ENCODE results near the gene ARL4D.
A peak's percentile ranks its signal among the peaks of the same experiment; 100 is the strongest.

ARL4D gene

GRCh38 chr17:43359469-43360110 lies 39.2 kb upstream of the ARL4D start:
- Histone ChIP-seq H3K79me2 (ENCODE audit: low read length) (no peaks in the 10 kb centered on the region), H3K27me3 (replicated peaks; ENCODE audit: insufficient read depth, low read length) (peaks cover 11% of the 10 kb centered on the region; the same call in 1 of the 2 replicates), H3K27ac (ENCODE audit: low read length) (peak overlapping the region; percentile 92), H3K9me2 (replicated peaks; ENCODE audit: insufficient read depth, low read length) (no peaks in the 10 kb centered on the region), H2AFZ (ENCODE audit: low read length) (peak overlapping the region; percentile 8), H3F3A (ENCODE audit: insufficient read depth, low read length) (peaks cover 14% of the 10 kb centered on the region), H3K4me1 (ENCODE audit: low read length) (no peaks in the 10 kb centered on the region), H3K9ac (ENCODE audit: low read length) (peak overlapping the region; percentile 87), H3K4me2 (ENCODE audit: low read depth, low read length) (peak overlapping the region; percentile 58), H3K4me3 (ENCODE audit: low read length) (peak overlapping the region; percentile 71), H3K36me3 (replicated peaks; ENCODE audit: insufficient read depth, low read length) (no peaks in the 10 kb centered on the region), H3K9me3 (replicated peaks; ENCODE audit: insufficient read depth, low read length) (no peaks in the 10 kb centered on the region), H4K20me1 (ENCODE audit: insufficient read depth, low read length) (no peaks in the 10 kb centered on the region)
- no peak for TF ChIP-seq EZH2phosphoT487 (IDR thresholded peaks at IDR 0.05; ENCODE audit: low read length)
- TF ChIP-seq, protein P1, sequence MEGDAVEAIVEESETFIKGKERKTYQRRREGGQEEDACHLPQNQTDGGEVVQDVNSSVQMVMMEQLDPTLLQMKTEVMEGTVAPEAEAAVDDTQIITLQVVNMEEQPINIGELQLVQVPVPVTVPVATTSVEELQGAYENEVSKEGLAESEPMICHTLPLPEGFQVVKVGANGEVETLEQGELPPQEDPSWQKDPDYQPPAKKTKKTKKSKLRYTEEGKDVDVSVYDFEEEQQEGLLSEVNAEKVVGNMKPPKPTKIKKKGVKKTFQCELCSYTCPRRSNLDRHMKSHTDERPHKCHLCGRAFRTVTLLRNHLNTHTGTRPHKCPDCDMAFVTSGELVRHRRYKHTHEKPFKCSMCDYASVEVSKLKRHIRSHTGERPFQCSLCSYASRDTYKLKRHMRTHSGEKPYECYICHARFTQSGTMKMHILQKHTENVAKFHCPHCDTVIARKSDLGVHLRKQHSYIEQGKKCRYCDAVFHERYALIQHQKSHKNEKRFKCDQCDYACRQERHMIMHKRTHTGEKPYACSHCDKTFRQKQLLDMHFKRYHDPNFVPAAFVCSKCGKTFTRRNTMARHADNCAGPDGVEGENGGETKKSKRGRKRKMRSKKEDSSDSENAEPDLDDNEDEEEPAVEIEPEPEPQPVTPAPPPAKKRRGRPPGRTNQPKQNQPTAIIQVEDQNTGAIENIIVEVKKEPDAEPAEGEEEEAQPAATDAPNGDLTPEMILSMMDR (IDR thresholded peaks at IDR 0.05; ENCODE audit: low read length) = no peak
- TF ChIP-seq EZH2 (optimal IDR thresholded peaks at IDR 0.05; ENCODE audit: low read depth, low read length) = no peak
- no peak for DNase-seq

DNA sequence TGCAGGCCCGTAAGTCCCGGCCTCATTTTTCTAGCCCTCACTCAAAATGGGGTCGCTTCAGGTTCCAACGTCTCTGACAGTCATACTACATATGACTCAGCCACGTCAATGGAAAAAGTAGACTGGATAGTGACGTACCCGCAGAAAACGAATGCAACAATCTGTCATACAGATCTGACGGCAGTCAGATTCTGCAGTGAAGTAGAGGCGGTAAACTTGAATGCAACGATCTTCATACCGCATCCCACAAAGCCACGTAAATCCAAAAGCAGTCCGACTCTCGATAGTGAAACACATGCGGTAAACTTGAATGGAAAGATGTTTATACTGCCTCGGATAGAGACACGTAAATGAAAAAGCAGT lies 38.4 kb upstream of the ARL4D start:
- Histone ChIP-seq H3K4me3 (ENCODE audit: low read length) (peak overlapping the region; percentile 71), H3K9me2 (replicated peaks; ENCODE audit: insufficient read depth, low read length) (no peaks in the 10 kb centered on the region), H4K20me1 (ENCODE audit: insufficient read depth, low read length) (no peaks in the 10 kb centered on the region), H3K27ac (ENCODE audit: low read length) (peak overlapping the region; percentile 92), H3K4me1 (ENCODE audit: low read length) (no peaks in the 10 kb centered on the region), H3K79me2 (ENCODE audit: low read length) (no peaks in the 10 kb centered on the region), H3K36me3 (replicated peaks; ENCODE audit: insufficient read depth, low read length) (no peaks in the 10 kb centered on the region), H3K9me3 (replicated peaks; ENCODE audit: insufficient read depth, low read length) (no peaks in the 10 kb centered on the region), H2AFZ (ENCODE audit: low read length) (peak overlapping the region; percentile 8), H3K4me2 (ENCODE audit: low read depth, low read length) (peak overlapping the region; percentile 58), H3K9ac (ENCODE audit: low read length) (peak overlapping the region; percentile 87), H3K27me3 (replicated peaks; ENCODE audit: insufficient read depth, low read length) (peaks cover 16% of the 10 kb centered on the region; the same call in 1 of the 2 replicates), H3F3A (ENCODE audit: insufficient read depth, low read length) (peaks cover 14% of the 10 kb centered on the region)
- DNase-seq = peak; percentile 66
- no peak for TF ChIP-seq EZH2phosphoT487 (IDR thresholded peaks at IDR 0.05; ENCODE audit: low read length)
- TF ChIP-seq EZH2 (optimal IDR thresholded peaks at IDR 0.05; ENCODE audit: low read depth, low read length) = no peak
- TF ChIP-seq, protein P1 (IDR thresholded peaks at IDR 0.05; ENCODE audit: low read length) = no peak

DNA sequence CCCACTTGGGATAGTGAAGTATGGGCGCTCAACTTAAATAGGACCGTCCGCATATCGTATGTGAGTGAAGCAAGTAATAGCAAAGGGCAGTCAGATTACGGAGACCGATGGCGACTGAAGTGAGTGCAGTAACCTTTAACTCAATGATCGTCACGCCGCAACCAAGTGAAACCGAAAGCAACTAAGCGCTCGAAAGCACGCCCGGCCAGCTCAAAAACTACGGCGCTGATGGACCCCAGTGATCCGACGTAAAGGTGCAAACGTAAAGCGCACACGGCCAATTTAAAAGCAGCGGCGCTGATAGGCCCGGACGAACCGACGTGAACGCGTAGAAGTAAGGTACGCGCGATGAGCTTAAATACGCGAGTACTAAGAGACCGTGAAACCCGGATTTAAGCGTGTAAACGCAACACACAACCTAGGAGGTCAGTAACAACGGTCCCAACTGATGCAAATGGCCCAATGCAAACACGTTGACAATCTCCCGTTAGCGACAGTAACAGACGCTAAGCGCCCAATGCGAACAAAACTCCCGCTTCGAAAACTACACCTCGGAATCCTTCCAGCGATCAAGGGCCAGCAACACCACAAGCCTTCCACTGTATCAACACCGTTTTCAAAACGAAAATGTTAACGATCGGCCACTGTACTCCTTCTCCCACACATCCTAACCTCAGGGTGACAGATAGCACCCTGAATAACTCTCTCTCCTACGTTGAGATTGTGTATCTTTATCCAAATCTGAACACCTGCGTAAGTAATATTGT lies 37.9 kb upstream of the ARL4D start:
- peak overlapping the region; percentile 87 for H3K9ac ChIP-seq (ENCODE audit: low read length)
- no peaks in the 10 kb centered on the region for H4K20me1 ChIP-seq (ENCODE audit: insufficient read depth, low read length)
- peak overlapping the region; percentile 92 for H3K27ac ChIP-seq (ENCODE audit: low read length)
- TF ChIP-seq EZH2phosphoT487 (IDR thresholded peaks at IDR 0.05; ENCODE audit: low read length) (no peak), EZH2 (optimal IDR thresholded peaks at IDR 0.05; ENCODE audit: low read depth, low read length) (no peak)
- TF ChIP-seq, protein P1 (IDR thresholded peaks at IDR 0.05; ENCODE audit: low read length) = no peak
- H3K27me3 ChIP-seq (replicated peaks; ENCODE audit: insufficient read depth, low read length) = peaks cover 16% of the 10 kb centered on the region; the same call in 1 of the 2 replicates
- H3K4me1 ChIP-seq (ENCODE audit: low read length) = no peaks in the 10 kb centered on the region
- H3K36me3 ChIP-seq (replicated peaks; ENCODE audit: insufficient read depth, low read length) = no peaks in the 10 kb centered on the region
- H3K4me3 ChIP-seq (ENCODE audit: low read length) = peak overlapping the region; percentile 71
- peak overlapping the region; percentile 16 for H2AFZ ChIP-seq (ENCODE audit: low read length)
- DNase-seq = peak; percentile 100
- H3K4me2 ChIP-seq (ENCODE audit: low read depth, low read length) = peak overlapping the region; percentile 58
- no peaks in the 10 kb centered on the region for H3K79me2 ChIP-seq (ENCODE audit: low read length)
- H3K9me3 ChIP-seq (replicated peaks; ENCODE audit: insufficient read depth, low read length) = no peaks in the 10 kb centered on the region
- no peaks in the 10 kb centered on the region for H3K9me2 ChIP-seq (replicated peaks; ENCODE audit: insufficient read depth, low read length)
- peaks cover 14% of the 10 kb centered on the region for H3F3A ChIP-seq (ENCODE audit: insufficient read depth, low read length)

All from MM.1S (cell line).